ENCODE data around the gene DIO3.
A peak's percentile ranks its signal among the peaks of the same experiment; 100 is the strongest.

The DIO3 gene

DNA sequence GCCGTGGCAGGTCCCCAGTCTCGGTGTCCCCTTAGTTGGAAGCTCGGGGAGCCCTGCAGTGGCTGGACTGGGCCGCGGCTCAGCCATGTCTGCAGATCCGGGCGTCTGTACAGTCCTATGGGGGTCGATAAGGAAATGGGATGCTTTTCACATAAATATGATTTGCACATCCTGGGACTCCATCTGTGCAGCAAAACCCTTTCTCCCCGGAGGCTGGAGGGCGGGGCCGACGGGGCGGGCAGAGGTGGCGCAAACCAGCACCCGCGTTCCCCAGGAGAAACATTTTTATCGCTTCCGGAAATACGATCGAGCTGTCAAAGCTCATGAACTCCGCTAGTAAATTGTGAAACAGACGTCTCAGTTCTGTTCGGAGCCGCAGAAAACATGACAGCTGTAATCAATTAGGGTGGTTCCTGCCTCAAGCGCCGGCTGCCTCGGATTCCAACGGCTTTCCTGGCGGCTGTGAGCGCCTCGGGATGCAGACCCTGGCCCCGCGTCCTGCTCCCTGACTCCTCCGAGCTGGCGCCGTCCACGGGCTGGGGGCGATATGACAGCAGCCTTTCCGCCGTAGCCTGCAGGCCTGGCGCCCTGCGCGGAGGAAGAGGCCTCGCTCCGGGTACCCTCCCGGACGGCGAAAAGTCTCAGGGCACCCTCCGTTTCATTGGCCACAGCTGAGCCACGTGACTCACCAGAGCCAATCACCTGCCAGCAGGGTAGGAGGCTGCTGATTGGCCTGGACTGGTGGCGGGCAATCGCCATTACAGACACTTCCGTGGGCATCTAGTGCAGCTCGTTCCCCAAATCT lies 23.0 kb downstream of the DIO3 start:
- no peak for DNase-seq

DNA sequence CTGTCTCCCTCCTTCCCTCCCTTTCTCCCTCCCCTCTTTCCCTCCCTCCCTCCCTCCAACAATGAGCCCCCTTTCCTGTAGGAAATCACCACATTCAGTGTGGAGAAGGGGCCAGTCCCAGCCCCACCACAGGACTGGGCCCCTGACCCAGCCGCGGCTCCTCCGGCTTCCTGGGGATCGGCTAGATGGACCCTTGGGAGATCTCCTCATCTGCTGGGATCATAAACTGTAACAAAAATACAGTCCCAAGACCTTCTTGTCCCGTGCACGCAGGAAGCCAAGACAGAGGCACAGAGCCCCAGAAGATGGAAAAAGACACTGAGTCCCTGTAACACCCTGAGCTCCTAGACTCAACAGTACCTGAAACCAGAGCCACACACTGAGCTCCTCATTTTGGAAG lies 23.9 kb downstream of the DIO3 start:
- no peak for DNase-seq

DNA sequence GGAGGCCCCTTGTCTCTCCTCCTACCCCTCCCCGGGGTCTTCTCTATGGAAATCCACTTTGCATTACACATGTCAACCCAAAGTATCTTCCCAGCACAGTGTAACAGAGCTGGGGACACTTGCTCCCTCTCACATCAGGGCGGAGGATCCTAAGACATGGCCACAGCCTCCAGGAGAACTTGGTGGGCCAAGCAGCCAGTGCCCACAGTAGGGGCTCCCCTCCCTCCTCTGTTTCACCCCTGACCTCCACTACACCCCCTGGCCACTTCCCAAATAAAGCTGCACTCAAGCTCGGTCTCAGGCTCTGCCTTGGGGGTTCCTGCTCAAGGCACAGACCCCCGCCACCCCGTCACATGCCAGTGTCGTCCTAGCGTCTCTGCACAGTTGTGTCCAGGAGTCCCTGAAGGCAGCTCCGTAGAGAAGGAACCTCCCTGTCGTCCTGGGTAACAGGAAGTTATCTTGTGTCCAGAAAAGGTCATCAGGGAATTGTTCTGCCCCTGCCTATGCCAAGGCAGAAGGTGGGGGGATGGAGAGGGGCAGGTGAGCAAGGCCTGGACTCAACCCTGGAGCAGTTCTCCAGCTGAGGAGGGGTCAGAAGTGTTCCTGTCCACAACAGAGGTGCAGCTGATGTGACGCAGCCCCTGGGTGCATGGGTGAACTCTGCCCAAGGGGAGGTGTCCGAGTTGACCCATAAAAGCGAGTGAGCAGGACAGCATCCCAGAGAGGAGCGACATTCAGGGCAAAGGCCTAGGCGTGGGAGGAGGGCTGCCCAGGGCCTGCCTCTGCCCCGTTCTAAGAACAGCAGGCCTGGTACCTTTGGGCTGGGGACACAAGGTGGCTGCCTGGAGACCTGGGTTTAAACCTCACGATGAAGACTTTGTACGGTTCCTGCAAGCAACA lies 25.5 kb downstream of the DIO3 start:
- no peak for DNase-seq

- no peak for DNase-seq
Measured at GRCh38 chr14:101587441-101587911, 26.2 kb downstream of the DIO3 start.

DNA sequence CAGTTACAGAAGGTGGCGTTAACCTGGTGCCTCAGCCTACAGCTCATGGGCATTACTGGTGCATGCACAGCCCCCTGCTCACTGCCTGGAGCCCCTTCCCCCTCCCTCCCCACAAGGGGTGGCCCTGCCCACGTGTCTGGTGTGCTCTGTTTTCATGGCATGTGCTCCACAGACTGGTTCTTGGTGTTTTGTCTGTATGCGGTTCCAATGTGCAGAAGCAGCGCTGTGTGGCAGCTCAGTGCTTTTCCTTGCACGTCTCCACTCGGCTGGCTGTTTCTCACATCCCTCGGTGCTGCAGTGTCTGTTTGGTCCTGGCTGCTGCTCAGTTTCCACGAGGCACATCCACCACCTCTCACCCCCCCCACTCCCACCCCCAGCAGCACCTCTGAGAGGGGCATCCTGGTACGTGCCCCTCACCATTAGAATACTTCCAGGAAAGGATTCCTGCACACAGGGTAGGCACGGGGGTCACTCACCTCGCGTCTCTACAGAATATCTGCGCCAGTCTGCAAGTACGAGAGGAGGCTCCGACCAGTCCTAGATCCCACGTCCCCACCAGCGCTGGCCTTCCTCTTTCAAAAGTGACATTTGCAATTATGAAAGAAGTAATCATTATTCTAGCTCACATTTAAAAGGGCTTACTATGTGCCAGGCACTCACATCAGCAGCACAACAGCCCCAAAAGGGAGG lies 27.1 kb downstream of the DIO3 start:
- DNase-seq = no peak

DNA sequence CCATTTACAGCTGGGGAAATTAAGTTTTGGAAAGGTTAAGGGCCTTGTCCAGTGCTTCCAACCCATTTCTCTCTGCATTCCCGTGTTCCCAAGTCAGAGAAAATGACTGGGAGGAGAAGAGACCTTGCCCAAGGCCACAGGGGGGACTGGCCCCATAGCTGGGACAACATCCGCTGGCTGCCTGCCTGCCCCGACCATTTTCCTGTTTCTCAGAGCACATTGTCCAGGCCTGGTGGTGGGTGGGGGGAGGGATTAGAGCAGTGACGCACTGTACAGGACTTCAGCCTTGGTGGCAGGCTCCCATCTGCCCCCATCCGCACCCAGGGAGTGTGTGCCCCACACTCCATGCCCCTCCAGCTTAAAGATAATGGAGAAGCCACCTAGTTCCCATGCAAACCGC lies 27.7 kb downstream of the DIO3 start:
- DNase-seq = no peak

DNA sequence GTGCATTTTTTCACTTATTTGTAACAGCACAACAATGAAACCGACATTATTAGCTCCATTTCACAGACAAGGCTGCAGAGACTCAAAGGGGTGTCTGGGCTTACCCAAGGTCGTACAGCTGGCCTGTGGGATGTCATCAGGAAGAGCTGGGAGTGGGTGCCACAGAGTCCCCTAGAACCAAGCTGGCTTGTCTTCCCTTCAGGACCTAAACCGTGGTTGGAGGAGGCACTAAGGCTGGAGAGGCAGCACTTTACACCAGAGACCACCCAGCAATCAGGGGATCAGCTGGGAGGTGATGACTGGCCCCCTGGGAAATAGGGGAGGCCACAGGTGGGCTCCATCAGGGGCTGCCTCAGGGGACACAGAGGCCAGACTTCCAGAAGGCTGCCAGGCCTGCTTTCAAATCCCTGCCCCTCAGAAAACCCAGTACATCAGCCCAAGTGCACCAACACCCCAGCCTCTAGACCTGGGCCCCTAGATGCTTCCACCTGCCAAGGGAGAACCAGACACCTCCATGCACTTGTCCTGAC lies 28.3 kb downstream of the DIO3 start:
- no peak for DNase-seq

DNA sequence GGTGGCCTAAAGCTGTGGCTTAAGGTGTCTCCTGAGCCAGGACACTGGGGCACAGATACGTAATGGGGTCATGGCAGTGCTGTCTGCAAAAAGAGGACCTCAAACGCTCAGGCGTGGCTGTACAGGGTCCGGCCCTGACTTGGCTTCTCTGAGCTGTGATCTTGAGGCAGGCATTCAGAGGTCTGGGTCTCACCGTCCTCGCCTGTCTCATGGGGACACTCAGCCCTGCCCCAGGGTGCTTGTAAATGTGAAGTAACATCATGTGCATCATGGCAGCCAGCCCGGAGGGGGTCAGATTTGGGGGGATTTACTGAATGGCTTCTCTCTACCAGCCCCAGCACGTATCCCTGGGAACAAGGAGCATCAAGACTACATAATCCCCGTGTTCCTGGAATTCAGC lies 28.8 kb downstream of the DIO3 start:
- no peak for DNase-seq

GRCh38 chr14:101590616-101591015 lies 29.3 kb downstream of the DIO3 start:
- no peak for DNase-seq

GRCh38 chr14:101591121-101591520 lies 29.8 kb downstream of the DIO3 start:
- no peak for DNase-seq

- DNase-seq = no peak
Measured at GRCh38 chr14:101591582-101591981, 30.3 kb downstream of the DIO3 start.

GRCh38 chr14:101593411-101594238 lies 32.3 kb downstream of the DIO3 start:
- DNase-seq = no peak

- DNase-seq = no peak
Measured at GRCh38 chr14:101594511-101595148, 33.3 kb downstream of the DIO3 start.

GRCh38 chr14:101595349-101595748 lies 34.1 kb downstream of the DIO3 start:
- DNase-seq = no peak

GRCh38 chr14:101595887-101596721 lies 34.8 kb downstream of the DIO3 start:
- peak; percentile 19 for DNase-seq

DNA sequence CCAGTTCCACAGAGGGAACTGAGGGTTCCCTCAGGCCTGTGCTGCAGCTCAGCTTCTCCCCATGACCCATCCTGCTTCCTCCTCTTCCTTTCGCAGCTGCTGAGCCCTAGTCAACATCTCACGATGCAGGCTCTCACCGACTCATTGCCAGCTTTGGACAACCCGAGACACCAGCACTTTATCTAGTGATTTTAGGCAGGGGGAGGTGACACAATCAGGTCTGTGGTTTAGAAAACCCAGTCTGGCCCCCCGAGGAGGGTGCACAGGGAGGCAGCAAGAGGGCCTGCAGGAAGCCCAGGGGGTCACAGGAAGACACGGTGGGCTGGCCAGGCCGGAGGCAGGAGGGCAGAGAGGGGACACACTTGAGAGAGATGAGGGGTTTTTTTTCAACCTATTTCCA lies 35.4 kb downstream of the DIO3 start:
- no peak for DNase-seq

DNA sequence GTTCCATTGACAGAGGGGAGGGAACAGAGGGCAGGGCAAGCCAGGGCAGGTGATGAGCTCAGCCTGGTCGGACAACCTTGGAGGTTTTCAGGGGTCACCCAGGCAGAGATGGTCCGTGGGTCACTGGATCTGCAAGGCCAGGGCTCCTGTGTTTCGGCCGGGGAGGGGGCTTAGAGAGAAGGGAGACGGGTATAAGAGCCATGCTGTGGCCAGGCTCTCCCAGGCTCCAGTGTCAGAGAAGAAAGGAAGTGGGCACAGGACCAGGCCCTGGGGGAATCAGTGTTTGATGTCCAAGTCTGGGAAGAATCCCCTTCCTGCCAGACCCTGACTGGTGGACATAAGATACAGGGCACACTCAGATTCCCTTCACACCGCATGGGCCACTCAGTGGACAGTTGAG lies 36.9 kb downstream of the DIO3 start:
- DNase-seq = no peak

GRCh38 chr14:101598571-101599233 lies 37.4 kb downstream of the DIO3 start:
- DNase-seq = no peak

- DNase-seq = no peak
Measured at GRCh38 chr14:101599234-101599885, 38.1 kb downstream of the DIO3 start.
